HFF-Myc (cell line): ENCODE results near the gene STX7.

ENCODE experiments used
- DNase-seq: peaks from one replicate; pipeline ENCODE4 v3.0.0-alpha.2; 2011; ENCODE audit warnings: low read depth; ENCODE audit errors: extremely low read depth
- H3K4me3 ChIP-seq: replicated peaks from 2 replicates; pipeline ENCODE4 v1.5.1; 2011; ENCODE audit warnings: low read depth, mild to moderate bottlenecking, control low read depth, low read length
- TF ChIP-seq, protein P1 (sequence below): IDR thresholded peaks from 2 replicates; pipeline ENCODE4 v1.5.1; 2012; ENCODE audit warnings: mild to moderate bottlenecking, low read depth, low read length, control low read depth; ENCODE audit errors: missing control alignments

Gene STX7

DNA sequence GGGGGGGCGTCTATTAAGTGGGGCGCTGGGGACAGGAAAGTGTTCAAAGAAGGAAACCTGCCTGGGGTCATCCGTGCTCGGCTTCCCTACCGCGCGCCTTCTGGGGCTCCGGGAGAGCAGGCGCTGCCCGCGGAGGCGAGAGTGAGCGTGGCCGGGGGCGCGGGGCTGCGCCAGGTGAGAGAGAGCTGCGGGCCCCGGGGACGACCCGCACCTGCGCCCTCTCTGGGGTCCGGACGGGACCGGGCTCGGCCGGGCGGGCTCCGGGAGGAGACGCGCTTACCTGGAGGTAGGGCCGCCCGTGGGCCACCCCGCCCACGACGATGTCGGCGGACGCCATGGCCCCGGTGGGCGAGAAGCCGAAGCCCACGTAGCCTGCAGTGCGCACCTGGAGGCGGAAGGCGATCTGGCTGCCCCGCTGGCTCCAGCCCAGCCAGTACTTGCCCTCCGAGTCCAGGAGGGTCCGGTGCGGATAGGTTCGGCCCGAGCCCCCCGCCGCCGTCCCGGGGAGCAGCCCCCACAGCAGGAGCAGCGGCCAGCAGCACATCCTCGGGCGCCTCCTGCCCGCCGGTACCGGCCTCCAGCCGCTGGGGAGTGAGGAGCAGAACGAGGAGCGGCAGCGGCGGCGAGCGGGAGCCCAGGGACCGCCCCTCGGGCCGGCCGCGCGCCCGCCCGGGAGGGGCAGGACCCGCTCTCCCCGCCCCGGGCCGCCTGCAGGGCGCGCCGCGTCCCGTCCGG lies 111.9 kb downstream of the STX7 start, which contains the start of gene MOXD1:
Gene MOXD1, minus strand, starts transcription at position 593 of the 735 bp plus-strand sequence. Its CDS starts 49 bp downstream, at position 544.
- no peak for DNase-seq
- TF ChIP-seq, protein P1, sequence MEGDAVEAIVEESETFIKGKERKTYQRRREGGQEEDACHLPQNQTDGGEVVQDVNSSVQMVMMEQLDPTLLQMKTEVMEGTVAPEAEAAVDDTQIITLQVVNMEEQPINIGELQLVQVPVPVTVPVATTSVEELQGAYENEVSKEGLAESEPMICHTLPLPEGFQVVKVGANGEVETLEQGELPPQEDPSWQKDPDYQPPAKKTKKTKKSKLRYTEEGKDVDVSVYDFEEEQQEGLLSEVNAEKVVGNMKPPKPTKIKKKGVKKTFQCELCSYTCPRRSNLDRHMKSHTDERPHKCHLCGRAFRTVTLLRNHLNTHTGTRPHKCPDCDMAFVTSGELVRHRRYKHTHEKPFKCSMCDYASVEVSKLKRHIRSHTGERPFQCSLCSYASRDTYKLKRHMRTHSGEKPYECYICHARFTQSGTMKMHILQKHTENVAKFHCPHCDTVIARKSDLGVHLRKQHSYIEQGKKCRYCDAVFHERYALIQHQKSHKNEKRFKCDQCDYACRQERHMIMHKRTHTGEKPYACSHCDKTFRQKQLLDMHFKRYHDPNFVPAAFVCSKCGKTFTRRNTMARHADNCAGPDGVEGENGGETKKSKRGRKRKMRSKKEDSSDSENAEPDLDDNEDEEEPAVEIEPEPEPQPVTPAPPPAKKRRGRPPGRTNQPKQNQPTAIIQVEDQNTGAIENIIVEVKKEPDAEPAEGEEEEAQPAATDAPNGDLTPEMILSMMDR = no peak
- H3K4me3 ChIP-seq = peak within 1 kb of the TSS; percentile 80

DNA sequence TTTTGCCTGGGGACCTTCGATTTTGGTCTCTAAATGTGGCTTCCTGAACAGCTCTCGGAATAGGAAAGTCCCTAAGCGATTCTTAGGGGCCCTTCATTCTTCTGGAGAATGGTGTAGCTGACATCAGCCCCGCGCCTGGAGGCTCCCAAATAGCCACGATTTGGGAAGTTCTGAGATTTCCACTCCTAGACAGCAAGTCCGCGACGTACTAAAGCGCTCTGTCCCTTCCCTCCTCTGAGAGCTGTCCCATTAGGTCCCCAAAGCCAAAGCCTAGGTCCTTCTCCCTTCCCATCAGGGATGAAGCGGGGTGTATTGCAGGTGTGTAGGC lies 112.4 kb downstream of the STX7 start:
- peak overlapping the region; percentile 80 for H3K4me3 ChIP-seq
- DNase-seq = no peak
- TF ChIP-seq, protein P1 = no peak

DNA sequence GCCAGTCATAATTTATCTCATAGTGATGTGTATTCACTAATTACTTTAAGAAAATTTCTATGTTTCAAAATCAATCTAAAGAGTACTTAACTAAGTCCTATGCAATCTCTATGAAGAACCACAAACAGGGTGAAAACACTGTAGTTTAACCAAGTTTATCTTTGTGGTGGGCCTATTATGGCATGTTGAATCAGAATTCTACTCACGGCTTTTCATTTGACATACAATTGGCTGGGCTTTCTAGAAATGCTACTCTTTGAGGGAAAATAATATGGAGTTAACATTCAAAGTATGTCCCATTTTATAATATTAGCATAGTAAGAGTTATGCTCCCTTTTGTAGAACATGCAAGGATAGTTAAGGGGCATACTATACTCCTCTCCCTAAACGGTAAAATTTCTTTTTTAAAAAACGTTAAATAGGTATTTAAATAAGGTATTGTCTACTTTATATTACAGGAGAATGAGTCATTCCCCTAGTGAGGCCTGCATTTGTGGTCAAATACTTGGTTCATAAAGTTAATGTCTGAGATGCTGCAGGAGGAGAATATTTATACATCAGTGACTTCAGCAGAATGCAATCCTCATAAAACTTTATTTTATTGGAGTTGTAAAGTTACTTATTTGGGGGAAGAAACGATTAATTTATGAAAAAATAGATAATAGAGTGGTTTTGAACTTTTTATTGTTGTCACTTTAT lies 113.4 kb downstream of the STX7 start:
- H3K4me3 ChIP-seq = peak overlapping the region; percentile 80
- DNase-seq = peak; percentile 52
- TF ChIP-seq, protein P1 = no peak
